HG03064 (cell line): ENCODE results near the gene NMD3.
A peak's percentile ranks its signal among the peaks of the same experiment; 100 is the strongest.
"Not testable (repeated sequence)": the region's sequence is repeated elsewhere in the genome, so short reads cannot be mapped to it uniquely, and the experiment has no call there.

Experiments
- ATAC-seq: cut with Tn5 transposase; IDR thresholded peaks from one replicate; pipeline ENCODE4 v1.9.1; 2021; ENCODE audit warnings: low read depth; ENCODE audit not compliant: unreplicated experiment

The NMD3 gene

DNA sequence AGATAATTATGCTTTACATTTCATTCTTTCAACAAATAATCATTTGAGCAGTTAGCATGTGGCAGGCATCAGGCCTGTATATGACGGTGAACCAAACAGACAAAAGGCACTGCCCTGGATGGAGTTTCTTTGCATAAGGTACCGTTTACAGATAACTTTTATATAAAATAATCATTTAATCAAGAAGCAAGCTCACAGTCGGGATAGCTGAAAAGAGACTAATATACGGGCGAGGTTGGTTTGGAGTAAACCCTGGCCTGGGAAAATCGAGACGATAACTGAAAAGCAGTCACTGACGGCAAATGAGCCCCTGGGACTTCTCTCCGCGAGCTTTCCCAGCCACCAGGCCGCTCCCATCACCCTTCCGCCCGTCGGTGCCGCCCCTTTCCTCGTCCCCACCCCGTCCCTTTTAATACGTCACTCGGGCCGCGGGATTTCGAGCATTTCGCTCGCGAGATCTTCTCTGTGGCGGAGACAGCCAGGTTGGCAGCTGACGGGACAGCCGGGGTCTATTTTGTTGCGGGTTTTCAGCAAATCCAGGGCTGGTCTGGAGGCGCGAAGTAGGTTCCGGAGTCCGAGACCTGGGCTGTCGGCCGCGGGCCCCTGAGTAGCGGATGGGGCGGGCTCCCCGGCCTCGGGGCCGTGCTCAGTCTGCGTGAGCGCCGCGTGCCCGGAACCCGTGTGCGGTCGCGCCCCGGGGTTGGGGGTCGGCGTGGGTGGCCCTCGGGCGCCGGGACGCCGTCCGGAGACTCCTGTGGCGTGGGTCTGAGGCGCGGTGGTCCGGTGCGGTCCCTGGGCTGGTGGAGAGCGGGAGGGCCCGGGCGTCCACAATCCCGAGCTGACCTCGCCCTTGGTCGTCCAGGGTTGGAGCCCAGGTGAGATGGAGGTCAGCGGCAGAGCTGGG, at the start of gene NMD3:
NMD3 (plus strand) TSS at position 462 of the 904 bp plus-strand sequence. CDS start 703 bp downstream, outside the sequence.
- ATAC-seq: peak; percentile 99

DNA sequence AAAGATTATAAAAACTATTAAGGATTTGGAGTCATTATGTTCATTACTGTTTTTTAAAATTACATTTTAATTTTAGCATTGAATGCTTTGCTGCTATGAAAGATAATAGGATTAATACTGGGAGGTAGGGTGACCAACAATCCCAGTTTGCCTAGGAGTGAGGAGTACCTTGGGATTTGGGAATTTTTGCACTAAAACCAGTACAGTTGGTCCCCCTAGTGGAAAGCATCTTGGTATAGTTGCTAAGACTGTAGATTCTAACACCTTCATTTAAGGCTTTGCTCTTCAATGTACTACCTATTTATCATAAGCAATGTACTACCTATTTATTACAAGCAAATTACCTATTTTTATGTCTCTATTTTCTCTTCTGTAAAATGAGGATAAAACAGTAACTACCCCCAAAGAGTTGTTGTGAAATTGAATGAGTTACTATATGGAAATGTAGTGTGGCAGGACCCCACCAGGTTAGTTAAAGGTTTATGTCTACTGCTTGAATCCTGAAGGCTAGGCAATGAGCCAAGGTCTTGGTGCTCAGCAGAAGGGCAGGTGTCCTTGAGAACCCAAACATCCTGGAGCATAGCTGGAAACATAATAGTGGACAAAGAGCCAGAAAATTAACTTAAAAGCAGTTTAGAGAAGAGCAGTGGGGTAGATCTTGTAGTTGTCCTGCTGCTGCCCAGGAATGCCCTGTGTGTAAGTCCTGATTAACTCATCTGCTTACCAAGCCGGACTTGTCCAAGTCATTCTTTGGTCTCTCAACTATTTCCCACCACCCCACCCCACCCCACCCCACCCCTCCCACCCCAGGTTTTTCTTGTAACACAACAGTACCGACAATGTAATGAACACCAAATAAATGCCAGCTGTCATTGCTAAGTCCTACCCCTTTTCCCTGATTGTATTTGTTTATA, 49.2 kb upstream of the NMD3 start:
- ATAC-seq: no peak

DNA sequence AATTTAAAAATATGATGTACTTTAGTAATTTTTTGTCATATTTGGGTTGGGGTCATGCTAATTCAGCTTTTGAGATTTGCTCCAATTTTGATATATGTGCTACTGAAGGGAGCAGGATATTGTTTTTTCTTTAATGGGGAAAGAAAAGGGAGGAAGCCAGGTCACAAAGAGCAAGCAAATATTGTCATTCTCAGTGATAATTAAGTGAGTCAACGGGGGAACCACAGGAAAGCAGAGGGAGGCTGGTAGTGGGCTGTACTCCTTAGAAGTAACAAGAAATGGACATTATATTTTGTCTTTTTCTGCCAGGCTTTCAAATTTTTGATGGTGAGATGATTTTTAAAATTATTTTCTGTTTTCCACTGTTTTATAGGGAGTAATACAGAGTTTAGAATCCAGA, 45.6 kb upstream of the NMD3 start:
- no peak for ATAC-seq

GRCh38 chr3:161177991-161178390, 43.1 kb upstream of the NMD3 start:
- ATAC-seq: no peak

- not testable (repeated sequence) for ATAC-seq
These were observed 39.7 kb upstream of the NMD3 start for GRCh38 chr3:161181371-161181770.

DNA sequence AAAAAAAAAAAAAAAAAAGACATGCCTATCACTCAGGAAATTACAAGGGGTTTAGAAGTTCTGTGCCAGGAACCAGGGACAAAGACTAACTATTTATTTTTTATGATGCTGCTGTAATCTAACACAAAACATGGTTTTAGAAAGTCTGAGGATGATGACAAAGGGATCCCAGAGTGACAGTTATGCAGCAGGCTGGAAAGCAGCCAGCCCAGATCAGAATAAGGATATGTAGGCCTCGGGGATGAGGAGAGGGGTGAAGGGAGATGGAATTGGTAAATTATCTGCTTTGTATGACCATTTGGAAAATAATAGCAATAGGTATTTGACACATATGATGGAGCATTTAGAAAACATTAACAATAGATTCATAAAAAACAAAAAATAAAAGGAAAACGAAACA, 34.1 kb upstream of the NMD3 start:
- ATAC-seq: no peak

DNA sequence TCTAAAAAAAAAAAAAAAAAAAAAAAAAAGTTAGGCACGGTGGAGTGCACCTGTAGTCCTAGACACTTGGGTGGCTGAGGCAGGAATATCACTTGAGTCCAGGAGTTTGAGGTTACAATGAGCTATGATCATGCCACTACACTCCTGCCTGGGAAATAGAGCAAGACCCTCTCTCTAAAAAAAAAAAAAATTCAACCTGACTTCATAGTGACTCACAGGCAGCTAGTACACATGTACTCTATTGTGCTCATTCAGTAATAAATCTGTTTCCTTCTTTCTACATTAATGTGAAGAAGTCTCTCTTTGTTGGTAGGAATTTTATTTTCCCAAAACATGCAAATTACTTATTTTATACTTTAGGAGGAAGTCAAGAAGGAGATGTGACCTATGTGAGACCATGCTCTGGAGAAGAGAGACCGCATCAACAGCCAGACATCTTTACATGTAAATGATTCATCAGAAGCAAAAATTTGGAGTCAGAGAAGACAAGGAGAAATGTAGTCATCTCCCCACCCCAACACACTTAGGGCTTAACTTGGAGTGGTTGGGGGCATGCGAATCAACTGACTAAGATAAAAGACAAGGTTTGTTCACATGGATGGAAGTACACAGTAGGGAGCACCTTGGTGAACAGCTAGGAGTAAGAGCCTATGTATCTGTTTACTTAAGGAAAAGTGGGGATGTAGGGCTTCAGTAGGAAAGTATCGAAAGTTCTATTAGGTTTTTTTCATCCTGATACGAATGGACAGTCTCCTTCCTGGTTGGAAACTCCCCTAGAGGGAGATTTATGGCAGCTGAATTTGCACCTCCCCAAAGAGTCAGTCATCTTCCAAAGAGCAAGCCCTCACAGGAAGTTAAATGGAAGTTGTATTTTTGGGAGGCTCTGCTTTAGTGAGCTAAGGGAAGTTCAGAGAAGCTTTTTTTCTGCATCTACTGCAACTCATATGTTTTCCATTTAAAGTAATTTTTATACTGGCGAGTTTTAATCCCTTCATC, 23.0 kb upstream of the NMD3 start:
- no peak for ATAC-seq

DNA sequence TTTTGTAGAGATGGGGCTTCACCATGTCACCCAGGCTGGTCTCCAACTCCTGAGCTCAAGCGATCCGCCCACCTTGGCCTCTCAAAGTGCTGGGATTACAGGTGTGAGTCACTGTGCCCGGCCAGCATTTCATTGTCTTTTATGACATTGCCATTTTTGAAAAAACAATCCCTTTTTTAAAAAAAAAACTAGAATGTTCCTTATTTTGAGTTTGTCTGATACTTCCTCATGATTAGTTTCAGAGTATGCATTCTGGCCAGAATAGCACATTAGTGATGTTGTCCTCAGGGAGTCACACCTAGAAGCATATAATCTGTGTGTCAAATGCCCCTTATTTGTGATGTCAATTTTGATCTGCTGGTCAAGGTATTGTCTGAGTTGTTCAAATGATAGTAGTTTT, 21.2 kb upstream of the NMD3 start:
- ATAC-seq: no peak

DNA sequence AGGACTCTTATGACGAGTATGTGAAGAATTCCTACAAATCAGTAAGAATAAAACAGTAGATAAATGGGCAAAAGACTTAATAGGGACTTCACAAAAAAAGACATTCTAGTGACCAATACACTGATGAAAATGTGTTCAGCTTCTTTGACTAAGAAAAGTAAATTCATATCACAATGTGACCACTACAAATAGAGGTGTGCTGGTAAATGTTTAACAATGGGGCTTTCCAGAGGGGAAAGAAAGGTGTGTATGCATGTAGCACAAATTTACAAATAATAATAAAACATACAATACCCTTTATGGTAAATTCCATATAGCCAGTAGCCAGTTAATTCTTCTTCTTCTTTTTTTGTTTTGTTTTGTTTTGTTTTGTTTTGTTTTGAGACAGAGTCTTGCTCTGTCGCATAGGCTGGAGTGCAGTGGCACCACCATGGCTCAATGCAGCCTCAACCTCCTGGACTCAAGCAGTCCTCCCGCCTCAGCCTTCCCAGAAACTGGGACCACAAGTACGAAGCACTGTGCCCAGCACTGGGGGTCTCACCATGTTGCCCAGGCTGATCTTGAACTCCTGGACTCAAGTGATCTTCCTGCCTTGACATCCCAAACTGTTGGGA, 17.5 kb upstream of the NMD3 start:
- ATAC-seq: peak; percentile 66

DNA sequence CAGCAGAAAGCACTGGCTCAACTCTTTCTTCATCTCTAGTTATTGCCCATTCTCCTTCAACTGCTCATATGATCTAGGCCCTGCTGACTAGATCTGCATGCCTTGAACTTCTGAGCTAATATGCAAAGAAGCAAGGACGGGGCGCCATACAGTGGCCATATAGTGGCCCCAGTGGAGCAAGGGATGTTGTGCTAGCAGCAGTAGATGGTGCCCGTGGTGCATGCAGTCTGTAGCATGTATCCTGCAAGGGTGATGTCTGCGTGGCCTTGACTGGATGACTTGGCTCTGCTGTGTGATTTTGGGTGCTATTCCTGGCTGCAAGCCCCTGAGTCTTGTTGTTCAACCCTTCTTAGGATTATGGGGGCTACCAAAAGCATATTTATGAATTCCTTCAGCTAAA, 12.2 kb upstream of the NMD3 start:
- no peak for ATAC-seq

- ATAC-seq: no peak
These were observed 8.8 kb upstream of the NMD3 start for GRCh38 chr3:161212171-161212771.

DNA sequence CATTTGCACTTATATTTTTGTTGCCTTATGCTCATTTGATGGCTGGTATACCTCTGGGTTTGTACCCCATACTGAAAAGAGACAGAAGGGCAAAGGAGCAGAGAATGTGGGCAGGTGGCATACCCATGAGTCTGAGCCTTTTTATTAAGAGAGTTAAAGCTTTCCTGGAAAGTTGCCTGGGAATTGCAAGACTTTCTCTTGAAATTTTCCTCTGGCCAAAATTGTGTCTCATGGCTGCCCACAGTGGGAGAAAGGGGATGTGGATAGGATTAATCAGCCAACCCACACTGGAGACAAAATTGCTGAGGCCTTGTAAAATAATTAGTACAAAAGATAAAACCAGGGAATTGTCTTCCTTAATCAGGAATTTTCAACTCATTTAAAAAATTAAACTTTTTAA, 8.2 kb upstream of the NMD3 start:
- no peak for ATAC-seq

DNA sequence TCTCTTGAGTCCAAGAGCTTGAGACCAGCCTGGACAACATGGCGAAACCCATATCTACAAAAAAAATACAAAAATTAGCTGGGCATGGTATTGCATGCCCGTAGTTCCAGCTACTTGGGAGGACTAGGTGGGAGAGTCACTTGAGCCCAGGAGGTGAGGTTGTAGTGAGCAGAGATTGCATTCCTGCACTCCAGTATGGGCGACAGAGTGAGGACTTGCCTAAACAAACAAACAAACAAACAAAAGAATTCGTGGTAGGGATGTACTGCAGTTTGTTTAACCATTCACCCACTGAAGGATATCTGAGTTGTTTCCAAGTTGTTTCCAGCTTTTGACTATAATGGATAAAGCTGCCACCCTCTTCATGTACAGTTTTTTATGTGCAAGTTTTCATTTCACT, 7.5 kb upstream of the NMD3 start:
- ATAC-seq: no peak

DNA sequence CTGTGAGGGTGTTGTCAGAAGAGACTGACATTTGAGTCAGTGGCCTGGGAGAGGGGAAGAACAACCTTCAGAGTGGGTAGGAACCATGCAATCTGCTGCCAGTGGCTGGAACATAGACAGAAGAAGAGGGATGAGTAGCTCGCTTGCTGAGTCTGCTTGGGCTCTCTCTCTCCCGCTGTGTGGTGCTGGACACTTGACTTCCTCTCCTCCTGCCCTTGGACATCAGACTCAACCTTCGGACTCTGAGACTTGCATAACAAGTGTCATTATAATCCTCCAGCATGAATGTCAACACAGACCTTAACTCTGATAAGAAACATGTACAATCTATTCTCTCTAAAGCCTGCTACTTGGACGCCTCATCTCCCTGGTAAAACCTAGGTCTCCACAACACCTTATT, 5.9 kb upstream of the NMD3 start:
- no peak for ATAC-seq

DNA sequence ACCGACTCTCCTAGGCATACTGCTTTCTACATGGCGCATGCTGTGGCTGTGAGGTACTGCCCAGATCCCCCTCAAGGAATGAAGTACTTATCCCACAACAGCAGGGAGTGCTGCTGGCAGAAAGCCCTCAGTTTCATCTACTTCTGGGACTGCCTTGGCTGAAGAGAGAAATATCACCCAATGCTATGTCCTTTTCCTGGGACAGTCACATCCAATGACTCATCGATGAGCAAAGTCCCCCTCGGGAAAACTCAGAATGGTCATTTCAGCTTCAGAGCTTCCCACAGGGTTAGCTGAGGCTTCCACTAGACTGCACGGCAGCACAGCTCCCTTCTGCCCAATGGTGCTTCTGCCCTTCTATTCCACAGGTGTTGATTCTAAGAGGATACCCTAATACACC, 3.6 kb upstream of the NMD3 start:
- no peak for ATAC-seq

DNA sequence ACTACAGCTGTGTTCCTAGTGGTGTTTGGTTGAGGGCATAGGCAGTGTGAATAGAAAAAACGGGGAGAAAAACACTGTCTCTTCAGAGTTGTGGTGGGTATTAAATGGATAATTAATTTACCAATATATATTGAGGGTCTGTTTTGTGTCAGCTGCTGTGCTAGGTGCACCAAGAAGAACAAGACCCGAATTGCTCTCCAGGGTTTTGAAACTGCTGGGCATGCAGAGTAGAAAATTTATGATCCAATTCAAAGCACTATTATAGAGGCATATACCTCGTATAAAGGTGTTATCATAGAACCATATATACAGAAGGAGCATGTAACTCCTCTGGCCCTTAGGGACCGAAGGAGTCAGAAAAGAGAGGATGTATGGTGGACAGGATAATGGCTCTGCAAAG, 1.6 kb upstream of the NMD3 start:
- ATAC-seq: no peak

- no peak for ATAC-seq
These were observed 892 bp downstream of the NMD3 start for GRCh38 chr3:161221806-161222600.

DNA sequence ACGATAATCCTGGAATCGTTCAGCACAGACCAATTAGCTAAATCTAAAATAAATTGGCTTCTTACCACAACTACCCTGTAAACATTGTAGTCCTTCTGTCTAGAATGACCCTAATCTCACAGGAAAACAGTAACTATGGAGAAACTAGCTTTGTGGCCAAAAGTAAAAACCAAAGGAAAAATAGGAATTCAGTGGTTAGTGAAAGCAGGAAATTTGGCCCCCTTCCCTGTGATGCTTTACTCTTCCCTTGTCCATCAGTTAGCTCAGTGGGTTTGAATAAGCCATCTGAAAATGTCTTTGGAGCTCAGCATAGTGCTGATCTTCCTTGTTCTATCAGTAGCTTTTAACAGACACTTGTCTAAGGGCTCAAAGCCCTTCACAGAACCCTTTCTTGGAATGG, 1.6 kb downstream of the NMD3 start:
- no peak for ATAC-seq

DNA sequence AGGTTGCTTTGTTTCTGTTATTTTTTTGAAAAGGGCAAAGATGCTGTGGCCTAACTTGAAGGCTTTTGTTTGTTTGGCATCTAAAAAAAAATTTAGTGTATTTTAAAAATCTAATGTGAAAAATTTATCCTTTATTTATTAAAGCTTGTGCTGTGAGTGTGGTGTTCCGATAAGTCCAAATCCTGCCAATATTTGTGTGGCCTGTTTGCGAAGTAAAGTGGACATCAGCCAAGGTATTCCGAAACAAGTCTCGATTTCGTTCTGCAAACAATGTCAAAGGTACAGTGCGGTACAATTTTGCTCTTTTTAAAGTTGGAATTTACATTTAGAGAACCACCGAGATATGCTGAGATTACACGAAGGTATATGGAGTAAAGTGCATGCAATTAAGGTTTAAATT, 3.7 kb downstream of the NMD3 start:
- no peak for ATAC-seq
